Measurements from ENCODE around the gene CTAG1A.
"Not testable (repeated sequence)": the region's sequence is repeated elsewhere in the genome, so short reads cannot be mapped to it uniquely, and the experiment has no call there.

Gene CTAG1A

GRCh38 chrX:154620767-154621414 is 36.0 kb downstream of the CTAG1A start:
- not testable (repeated sequence) for DNase-seq

GRCh38 chrX:154628960-154629359 is 44.0 kb downstream of the CTAG1A start:
- DNase-seq = not testable (repeated sequence)

- DNase-seq = not testable (repeated sequence)
Measured at GRCh38 chrX:154630949-154631348, 46.0 kb downstream of the CTAG1A start.

GRCh38 chrX:154633661-154634060 is 48.7 kb downstream of the CTAG1A start:
- not testable (repeated sequence) for DNase-seq

Data from CD4-positive, alpha-beta T cell treated with Interleukin-1 beta for 1 hour (primary cell).